ENCODE results near the gene VASN.

The VASN gene

GRCh38 chr16:4345836-4346781 is 25.5 kb upstream of the VASN start:
- peaks cover 3% of the 10 kb centered on the region for H3K4me1 ChIP-seq (ENCODE audit: control insufficient read depth, insufficient read depth, low read length, unreplicated experiment)
- no peaks in the 10 kb centered on the region for H3K27me3 ChIP-seq (ENCODE audit: insufficient read depth, low read length)
- H2AFZ ChIP-seq (ENCODE audit: low read length, unreplicated experiment): no peak overlapping the region
- H3K79me2 ChIP-seq (ENCODE audit: control insufficient read depth, insufficient read depth, low read length, unreplicated experiment): peaks cover 67% of the 10 kb centered on the region
- no peak overlapping the region for H3K27ac ChIP-seq (ENCODE audit: low read depth, low read length)
- no peak overlapping the region for H3K4me3 ChIP-seq (ENCODE audit: low read depth, low read length)
- H3K36me3 ChIP-seq (ENCODE audit: insufficient read depth, low read length): no peaks in the 10 kb centered on the region

- H3K79me2 ChIP-seq (ENCODE audit: control insufficient read depth, insufficient read depth, low read length, unreplicated experiment): peaks cover 62% of the 10 kb centered on the region
- H3K27ac ChIP-seq (ENCODE audit: low read depth, low read length): no peak overlapping the region
- H3K4me3 ChIP-seq (ENCODE audit: low read depth, low read length): no peak overlapping the region
- H3K4me1 ChIP-seq (ENCODE audit: control insufficient read depth, insufficient read depth, low read length, unreplicated experiment): peaks cover 9% of the 10 kb centered on the region
- H3K27me3 ChIP-seq (ENCODE audit: insufficient read depth, low read length): no peaks in the 10 kb centered on the region
- no peaks in the 10 kb centered on the region for H3K36me3 ChIP-seq (ENCODE audit: insufficient read depth, low read length)
- no peak overlapping the region for H2AFZ ChIP-seq (ENCODE audit: low read length, unreplicated experiment)
These were observed 24.6 kb upstream of the VASN start for GRCh38 chr16:4347010-4347409.

DNA sequence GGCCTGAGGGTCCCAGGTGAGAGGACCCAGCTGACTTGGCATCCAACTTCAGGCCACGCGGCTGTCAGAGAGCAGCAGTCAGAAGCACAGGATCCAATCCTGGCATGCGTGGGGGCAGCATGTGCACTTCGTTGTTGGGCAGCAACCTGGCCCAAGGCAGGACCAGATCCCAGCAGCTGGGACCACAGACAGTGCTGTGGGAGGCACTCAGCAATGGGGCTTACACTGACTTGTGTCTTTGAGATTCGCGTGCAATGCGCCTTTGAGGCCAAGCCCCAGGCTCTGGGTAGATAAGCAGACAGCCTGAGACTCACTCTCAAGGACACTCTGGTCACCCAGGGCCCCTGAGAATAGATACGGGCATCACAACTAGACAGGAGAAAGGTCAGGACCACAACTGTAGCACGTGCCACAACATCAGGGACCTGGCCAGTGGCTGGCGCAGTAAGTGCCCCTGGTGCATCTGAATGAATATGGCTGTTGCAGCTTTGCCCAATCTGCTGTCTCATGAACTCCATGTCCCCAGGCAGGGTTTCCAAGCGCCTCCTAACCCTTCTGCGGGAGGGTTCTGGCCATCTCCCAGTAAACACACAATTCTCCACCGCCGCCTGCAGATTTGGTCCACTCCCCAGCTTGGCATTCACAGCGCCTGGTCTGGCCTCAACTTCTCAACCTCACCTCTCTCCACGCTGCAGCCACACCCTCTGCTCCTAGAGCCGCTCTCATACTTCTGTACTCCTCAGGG is 23.7 kb upstream of the VASN start:
- Histone ChIP-seq H2AFZ (ENCODE audit: low read length, unreplicated experiment) (no peak overlapping the region), H3K27me3 (ENCODE audit: insufficient read depth, low read length) (no peaks in the 10 kb centered on the region), H3K36me3 (ENCODE audit: insufficient read depth, low read length) (no peaks in the 10 kb centered on the region), H3K4me3 (ENCODE audit: low read depth, low read length) (no peak overlapping the region), H3K79me2 (ENCODE audit: control insufficient read depth, insufficient read depth, low read length, unreplicated experiment) (peaks cover 59% of the 10 kb centered on the region), H3K4me1 (ENCODE audit: control insufficient read depth, insufficient read depth, low read length, unreplicated experiment) (peaks cover 10% of the 10 kb centered on the region), H3K27ac (ENCODE audit: low read depth, low read length) (no peak overlapping the region)

GRCh38 chr16:4349332-4349731 is 22.3 kb upstream of the VASN start:
- no peak overlapping the region for H3K27ac ChIP-seq (ENCODE audit: low read depth, low read length)
- no peak overlapping the region; the same call in 1 of the 2 replicates for H3K4me3 ChIP-seq (ENCODE audit: low read depth, low read length)
- H3K79me2 ChIP-seq (ENCODE audit: control insufficient read depth, insufficient read depth, low read length, unreplicated experiment): peaks cover 46% of the 10 kb centered on the region
- H3K36me3 ChIP-seq (ENCODE audit: insufficient read depth, low read length): no peaks in the 10 kb centered on the region
- H3K4me1 ChIP-seq (ENCODE audit: control insufficient read depth, insufficient read depth, low read length, unreplicated experiment): peaks cover 10% of the 10 kb centered on the region
- no peaks in the 10 kb centered on the region for H3K27me3 ChIP-seq (ENCODE audit: insufficient read depth, low read length)
- no peak overlapping the region for H2AFZ ChIP-seq (ENCODE audit: low read length, unreplicated experiment)

DNA sequence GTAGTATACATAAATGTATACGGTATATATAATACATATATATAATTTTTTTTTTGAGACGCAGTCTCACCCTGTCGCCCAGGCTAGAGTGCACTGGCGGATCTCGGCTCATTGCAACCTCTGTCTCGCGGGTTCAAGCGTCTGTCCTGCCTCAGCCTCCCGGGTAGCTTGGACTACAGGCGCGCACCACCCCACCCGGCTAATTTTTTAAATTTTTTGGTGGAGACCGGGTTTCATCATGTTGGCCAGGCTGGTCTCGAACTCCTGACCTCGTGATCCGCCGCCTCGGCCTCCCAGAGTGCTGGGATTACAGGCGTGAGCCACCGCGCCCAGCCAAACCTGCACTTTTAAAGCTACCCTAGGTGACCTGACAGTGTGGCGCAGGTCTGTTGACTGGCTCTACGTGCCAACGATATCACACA is 21.3 kb upstream of the VASN start:
- H2AFZ ChIP-seq (ENCODE audit: low read length, unreplicated experiment): peak overlapping the region; percentile 83
- peaks cover 10% of the 10 kb centered on the region for H3K4me1 ChIP-seq (ENCODE audit: control insufficient read depth, insufficient read depth, low read length, unreplicated experiment)
- H3K27ac ChIP-seq (ENCODE audit: low read depth, low read length): peak overlapping the region; percentile 58; the same call in 1 of the 2 replicates
- H3K27me3 ChIP-seq (ENCODE audit: insufficient read depth, low read length): no peaks in the 10 kb centered on the region
- H3K4me3 ChIP-seq (ENCODE audit: low read depth, low read length): peak overlapping the region; percentile 87
- peaks cover 42% of the 10 kb centered on the region for H3K79me2 ChIP-seq (ENCODE audit: control insufficient read depth, insufficient read depth, low read length, unreplicated experiment)
- no peaks in the 10 kb centered on the region for H3K36me3 ChIP-seq (ENCODE audit: insufficient read depth, low read length)

- peaks cover 9% of the 10 kb centered on the region for H3K4me1 ChIP-seq (ENCODE audit: control insufficient read depth, insufficient read depth, low read length, unreplicated experiment)
- H3K79me2 ChIP-seq (ENCODE audit: control insufficient read depth, insufficient read depth, low read length, unreplicated experiment): peaks cover 35% of the 10 kb centered on the region
- H3K27ac ChIP-seq (ENCODE audit: low read depth, low read length): peak within 1 kb of the TSS; percentile 58
- peak within 1 kb of the TSS; percentile 87 for H3K4me3 ChIP-seq (ENCODE audit: low read depth, low read length)
- peak within 1 kb of the TSS; percentile 83 for H2AFZ ChIP-seq (ENCODE audit: low read length, unreplicated experiment)
- no peaks in the 10 kb centered on the region for H3K36me3 ChIP-seq (ENCODE audit: insufficient read depth, low read length)
- no peaks in the 10 kb centered on the region for H3K27me3 ChIP-seq (ENCODE audit: insufficient read depth, low read length)
These were observed 20.6 kb upstream of the VASN start, which contains the start of gene PAM16 for GRCh38 chr16:4350787-4351659. PAM16 (minus strand) TSS chr16:4351321; CDS start chr16:4351234, 87 bp downstream.

- H3K79me2 ChIP-seq (ENCODE audit: control insufficient read depth, insufficient read depth, low read length, unreplicated experiment): peaks cover 31% of the 10 kb centered on the region
- H3K36me3 ChIP-seq (ENCODE audit: insufficient read depth, low read length): no peaks in the 10 kb centered on the region
- H2AFZ ChIP-seq (ENCODE audit: low read length, unreplicated experiment): no peak overlapping the region
- H3K27me3 ChIP-seq (ENCODE audit: insufficient read depth, low read length): no peaks in the 10 kb centered on the region
- peak overlapping the region; percentile 54 for H3K27ac ChIP-seq (ENCODE audit: low read depth, low read length)
- H3K4me3 ChIP-seq (ENCODE audit: low read depth, low read length): peak overlapping the region; percentile 87
- peaks cover 7% of the 10 kb centered on the region for H3K4me1 ChIP-seq (ENCODE audit: control insufficient read depth, insufficient read depth, low read length, unreplicated experiment)
These were observed 19.8 kb upstream of the VASN start for GRCh38 chr16:4351880-4352279.

DNA sequence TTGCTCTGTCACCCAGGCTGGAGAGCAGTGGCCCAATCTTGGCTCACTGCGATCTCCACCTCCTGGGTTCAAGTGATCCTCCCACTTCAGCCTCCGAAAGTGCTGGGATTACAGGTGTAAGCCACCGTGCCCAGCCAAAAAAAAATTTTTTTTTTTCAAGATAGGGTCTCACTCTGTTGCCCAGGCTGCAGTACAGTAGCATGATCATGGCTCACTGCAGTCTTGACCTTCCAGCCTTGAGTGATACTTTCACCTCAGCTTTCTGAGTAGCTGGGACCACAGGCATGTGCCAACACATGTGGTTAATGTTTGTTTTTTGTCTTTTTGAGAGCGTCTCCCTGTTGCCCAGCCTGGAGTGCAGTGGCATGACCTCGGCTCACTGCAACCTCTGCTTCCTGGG is 18.8 kb upstream of the VASN start:
- Histone ChIP-seq H3K27ac (ENCODE audit: low read depth, low read length) (no peak overlapping the region), H3K79me2 (ENCODE audit: control insufficient read depth, insufficient read depth, low read length, unreplicated experiment) (peaks cover 25% of the 10 kb centered on the region), H3K36me3 (ENCODE audit: insufficient read depth, low read length) (no peaks in the 10 kb centered on the region), H3K4me1 (ENCODE audit: control insufficient read depth, insufficient read depth, low read length, unreplicated experiment) (peaks cover 7% of the 10 kb centered on the region), H3K4me3 (ENCODE audit: low read depth, low read length) (no peak overlapping the region), H3K27me3 (ENCODE audit: insufficient read depth, low read length) (no peaks in the 10 kb centered on the region), H2AFZ (ENCODE audit: low read length, unreplicated experiment) (no peak overlapping the region)

DNA sequence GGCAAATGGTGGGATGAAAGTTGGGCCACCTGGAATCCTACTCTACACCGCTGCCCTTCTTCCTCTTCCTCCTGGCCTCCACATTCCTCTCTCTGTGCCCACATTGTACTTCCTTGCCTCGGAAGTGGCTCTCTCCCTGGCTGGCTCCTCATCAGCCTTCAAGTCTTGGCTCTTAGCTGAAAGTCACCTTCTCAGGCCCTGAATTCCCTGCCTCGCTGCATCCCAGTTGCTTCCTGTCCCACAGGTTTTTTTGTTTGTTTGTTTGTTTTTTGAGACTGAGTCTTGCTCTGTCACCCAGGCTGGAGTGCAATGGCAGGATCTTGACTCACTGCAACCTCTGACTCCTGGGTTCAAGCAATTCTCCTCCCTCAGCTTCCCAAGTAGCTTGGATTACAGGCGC is 18.0 kb upstream of the VASN start:
- Histone ChIP-seq H2AFZ (ENCODE audit: low read length, unreplicated experiment) (no peak overlapping the region), H3K4me3 (ENCODE audit: low read depth, low read length) (no peak overlapping the region), H3K36me3 (ENCODE audit: insufficient read depth, low read length) (no peaks in the 10 kb centered on the region)

More for the DNA sequence above, 18.0 kb upstream of the VASN start:
- Histone ChIP-seq H3K4me1 (ENCODE audit: control insufficient read depth, insufficient read depth, low read length, unreplicated experiment) (peaks cover 7% of the 10 kb centered on the region), H3K27ac (ENCODE audit: low read depth, low read length) (no peak overlapping the region), H3K79me2 (ENCODE audit: control insufficient read depth, insufficient read depth, low read length, unreplicated experiment) (peaks cover 20% of the 10 kb centered on the region), H3K27me3 (ENCODE audit: insufficient read depth, low read length) (no peaks in the 10 kb centered on the region)

Data from ACC112 (cell line).